AG10803 (cell line): ENCODE data around the gene SMURF2.

Source experiments
- DNase-seq: peaks from one replicate; pipeline ENCODE4 v3.0.0; 2010; ENCODE audit warnings: low read depth
- H3K4me3 ChIP-seq: 2 replicates; pipeline ENCODE4 v1.5.1; 2011; ENCODE audit warnings: mild to moderate bottlenecking, low read length, control low read depth
- TF ChIP-seq, protein P1 (sequence below): conservative IDR thresholded peaks from 2 replicates; pipeline ENCODE4 v1.5.1; 2011; ENCODE audit warnings: mild to moderate bottlenecking, low read length, control low read depth, inconsistent platforms

The SMURF2 gene

DNA sequence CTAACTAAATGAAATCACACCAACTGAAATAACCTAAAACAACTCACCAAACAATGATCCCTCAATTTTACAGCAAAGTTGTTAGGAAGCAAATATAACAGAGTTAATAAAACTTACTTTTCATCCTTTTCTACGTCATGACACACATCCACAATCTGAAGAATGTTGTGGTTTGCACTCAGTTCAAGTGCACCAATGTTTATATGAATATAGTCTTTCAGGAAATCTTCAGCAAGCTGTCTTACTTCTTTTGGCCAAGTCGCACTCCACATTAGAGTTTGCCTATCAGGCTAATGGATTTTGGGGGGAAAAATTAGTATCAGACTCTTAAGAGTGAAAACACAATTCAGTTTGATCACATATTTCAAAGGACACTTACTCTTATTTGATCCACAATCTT is 159.3 kb downstream of the SMURF2 start:
- TF ChIP-seq, protein P1, sequence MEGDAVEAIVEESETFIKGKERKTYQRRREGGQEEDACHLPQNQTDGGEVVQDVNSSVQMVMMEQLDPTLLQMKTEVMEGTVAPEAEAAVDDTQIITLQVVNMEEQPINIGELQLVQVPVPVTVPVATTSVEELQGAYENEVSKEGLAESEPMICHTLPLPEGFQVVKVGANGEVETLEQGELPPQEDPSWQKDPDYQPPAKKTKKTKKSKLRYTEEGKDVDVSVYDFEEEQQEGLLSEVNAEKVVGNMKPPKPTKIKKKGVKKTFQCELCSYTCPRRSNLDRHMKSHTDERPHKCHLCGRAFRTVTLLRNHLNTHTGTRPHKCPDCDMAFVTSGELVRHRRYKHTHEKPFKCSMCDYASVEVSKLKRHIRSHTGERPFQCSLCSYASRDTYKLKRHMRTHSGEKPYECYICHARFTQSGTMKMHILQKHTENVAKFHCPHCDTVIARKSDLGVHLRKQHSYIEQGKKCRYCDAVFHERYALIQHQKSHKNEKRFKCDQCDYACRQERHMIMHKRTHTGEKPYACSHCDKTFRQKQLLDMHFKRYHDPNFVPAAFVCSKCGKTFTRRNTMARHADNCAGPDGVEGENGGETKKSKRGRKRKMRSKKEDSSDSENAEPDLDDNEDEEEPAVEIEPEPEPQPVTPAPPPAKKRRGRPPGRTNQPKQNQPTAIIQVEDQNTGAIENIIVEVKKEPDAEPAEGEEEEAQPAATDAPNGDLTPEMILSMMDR = no peak
- H3K4me3 ChIP-seq = no peak overlapping the region
- peak; percentile 27 for DNase-seq

DNA sequence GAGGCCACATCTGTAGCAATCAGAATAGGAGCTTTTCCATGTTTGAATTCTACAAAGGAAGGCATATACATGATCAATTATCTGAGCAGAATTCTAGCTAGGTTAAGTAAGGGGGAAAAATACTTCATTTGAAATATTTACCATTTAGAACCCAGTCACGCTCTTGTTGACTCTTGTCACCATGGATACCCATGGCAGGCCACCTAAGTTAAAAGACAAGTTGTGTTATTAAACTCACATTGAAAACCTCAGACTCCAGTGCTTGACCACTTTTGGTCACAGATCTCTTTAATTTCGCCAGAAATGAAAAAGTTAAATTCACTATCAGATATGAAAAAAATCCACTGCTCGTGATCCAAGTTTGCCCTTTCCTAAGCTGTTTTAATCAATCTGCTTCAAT is 160.1 kb downstream of the SMURF2 start:
- TF ChIP-seq, protein P1 = no peak
- H3K4me3 ChIP-seq = no peak overlapping the region
- DNase-seq = no peak

DNA sequence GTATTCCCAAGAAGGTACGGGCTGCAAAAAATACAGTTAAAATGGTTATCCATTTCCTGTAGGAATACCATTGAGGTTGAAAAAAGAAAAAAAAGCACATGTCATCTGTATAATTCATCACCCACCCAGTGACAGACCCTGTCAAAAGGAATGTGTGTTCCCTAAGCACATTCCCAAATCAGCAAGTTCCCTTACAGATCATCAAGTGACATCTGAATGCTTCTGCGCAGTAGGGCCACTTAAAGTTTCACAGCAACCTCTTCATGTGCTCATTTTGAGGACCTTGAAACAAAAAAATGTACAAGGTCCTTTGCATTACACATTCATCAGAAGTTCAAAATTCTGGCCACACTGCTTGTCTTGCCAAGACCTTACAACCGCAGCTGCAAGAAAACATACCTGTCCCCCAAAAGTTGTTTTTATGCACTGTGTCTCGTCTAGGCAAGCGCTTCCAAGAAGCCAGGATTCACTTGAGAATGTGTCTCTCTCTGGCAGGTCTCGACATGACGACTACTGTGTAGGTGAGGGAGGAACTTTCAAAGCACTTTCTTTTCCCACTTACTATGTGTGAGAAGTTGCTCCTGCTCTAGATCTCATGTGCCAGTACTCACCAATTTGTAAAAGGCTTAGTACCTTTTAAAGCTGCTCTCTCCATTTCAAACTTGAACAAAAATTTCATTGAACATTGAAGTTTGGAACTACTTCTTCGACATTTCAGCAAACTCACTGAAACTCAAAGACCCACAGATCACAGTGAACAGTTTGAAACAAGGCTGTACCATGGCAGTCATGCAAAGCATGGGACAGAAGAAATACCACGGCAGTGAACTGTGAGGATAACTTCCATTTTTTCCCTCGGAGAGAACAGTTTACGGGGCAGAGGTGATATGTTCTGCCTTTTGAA is 161.0 kb downstream of the SMURF2 start:
- TF ChIP-seq, protein P1 = no peak
- DNase-seq = no peak
- H3K4me3 ChIP-seq = no peak overlapping the region

DNA sequence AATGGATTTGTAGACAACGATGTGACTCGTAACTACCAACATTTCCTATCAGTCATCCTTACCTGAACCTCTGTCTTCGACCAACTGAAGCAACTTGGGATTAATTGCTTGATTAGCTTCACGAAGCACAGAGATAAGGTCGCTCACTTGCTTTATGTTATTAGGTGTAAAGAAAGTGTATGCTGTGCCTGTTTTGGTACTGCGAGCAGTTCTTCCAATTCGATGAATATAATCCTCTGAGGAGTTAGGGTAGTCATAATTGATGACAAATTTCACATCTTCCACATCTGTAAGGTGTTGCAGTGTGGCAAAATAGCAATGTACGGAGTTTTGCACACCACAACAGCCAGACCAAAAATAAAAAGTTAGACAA is 161.6 kb downstream of the SMURF2 start:
- DNase-seq = no peak
- TF ChIP-seq, protein P1 = no peak
- no peak overlapping the region for H3K4me3 ChIP-seq

DNA sequence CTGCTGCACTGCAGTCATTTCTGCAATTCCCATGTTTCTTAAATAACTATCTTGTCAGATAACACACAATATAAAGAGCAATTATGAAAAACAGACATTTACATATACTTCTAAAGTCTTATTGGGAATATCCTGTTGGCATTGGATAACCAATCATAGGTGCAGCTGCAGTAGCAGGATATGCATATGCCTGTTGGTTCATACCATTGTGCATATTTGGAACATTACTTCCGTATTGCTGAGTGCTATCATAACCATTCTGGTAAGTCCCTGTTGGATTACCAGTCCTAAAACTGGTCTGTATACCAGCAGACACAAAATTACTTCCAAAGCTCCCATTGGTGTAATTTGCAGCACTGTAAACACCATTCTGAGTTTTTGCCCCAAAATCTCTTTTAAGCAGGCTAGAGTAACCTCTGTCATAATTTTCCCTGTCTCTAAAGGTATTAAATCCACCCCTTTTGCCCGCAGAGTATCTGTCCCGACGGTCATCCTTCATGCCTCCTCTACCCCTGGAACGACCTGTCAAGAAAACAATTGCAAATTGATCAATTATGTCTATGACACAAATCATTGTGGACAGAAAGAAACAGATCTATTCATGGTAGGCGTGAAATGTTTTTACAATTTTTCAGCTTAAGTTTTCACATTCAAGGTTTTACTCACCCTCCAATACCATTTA is 162.2 kb downstream of the SMURF2 start:
- TF ChIP-seq, protein P1 = no peak
- peak; percentile 50 for DNase-seq
- H3K4me3 ChIP-seq = no peak overlapping the region

DNA sequence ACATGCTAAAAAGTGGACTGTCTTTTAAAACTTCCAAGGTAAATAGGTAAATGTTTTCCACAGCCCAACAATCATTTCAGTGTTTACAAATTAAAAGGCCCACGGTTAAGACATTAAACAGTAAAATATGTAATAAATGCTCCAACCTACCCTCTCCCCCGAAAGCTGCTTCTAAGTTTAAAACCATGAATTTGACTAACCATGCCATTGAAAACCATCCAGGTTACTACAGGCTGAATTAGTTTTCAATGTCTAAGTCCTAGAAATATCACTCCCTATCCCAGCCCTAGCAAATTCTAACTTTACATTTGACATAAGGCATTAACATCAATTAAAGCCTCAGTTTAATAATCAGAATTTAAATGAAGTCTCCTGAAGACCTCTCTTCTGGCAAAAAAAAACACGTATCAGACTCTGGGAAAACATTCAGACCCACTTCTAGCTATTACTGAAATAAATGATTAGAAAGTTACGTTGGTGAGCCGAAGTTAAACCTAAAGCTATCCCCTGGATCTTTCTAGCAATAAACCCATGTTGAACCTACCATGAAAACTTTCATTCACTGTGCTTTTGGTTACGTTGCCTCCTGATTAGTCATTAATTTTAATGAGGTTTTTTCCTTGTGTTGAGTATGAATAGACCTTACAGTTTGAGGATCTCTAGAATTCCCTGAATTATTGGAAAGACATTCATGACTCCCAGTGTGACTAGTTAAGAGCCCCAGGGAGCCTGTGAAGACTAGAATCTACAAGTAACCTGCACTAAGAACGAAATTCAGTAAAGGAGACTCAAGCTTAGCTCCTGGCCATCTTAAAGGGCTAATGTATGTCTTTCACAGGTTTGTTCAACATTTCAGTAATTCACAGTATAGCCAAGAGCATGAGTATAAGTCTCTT is 163.6 kb downstream of the SMURF2 start:
- no peak overlapping the region for H3K4me3 ChIP-seq
- DNase-seq = no peak
- TF ChIP-seq, protein P1 = no peak
